GM19452 (cell line): Measurements from ENCODE around the gene ELFN2.

Experiments used
- ATAC-seq: cut with Tn5 transposase; IDR thresholded peaks from one replicate; pipeline ENCODE4 v1.9.1; 2021; ENCODE audit not compliant: unreplicated experiment

Gene ELFN2

DNA sequence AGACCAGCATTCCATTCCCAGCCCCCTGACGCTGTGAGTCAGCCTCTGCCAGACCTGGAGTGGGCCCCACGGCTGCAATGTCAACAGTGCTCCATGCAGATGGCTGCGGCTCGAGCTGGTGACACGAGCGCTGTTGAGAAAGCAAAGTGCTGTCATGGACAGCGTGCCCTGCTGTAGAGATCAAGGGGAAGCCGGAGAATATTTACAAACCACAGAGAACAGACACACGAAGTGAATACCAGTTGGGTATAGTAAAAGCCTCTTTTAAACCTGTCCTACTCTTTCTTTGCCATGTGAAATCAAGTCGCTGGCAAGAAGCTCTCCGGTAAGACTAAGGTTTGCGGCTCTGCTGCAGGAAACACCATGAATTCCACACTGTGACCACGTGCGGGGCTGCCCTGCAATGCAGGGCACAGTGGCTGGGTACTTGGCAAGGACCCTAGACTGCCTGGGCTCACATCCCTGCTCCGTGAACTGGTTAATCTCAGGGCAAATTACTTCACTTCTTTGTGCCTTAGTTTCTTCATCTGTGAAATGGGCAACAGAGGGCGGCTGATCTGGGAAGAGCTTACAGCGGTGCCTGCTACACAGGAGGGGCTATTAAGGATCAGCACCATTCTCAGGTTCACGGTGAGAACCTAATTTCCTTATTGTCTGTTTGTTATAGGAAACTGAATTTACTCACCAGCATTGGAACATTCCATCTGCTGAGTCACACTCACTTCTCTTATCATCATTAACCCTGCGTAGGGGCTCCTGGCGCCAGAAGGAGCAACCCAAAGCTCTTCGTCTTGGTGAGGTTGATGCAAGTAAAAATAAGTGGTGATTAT, 27.8 kb upstream of the ELFN2 start:
- no peak for ATAC-seq

- no peak for ATAC-seq
Measured at GRCh38 chr22:37453696-37454095, 26.4 kb upstream of the ELFN2 start.

DNA sequence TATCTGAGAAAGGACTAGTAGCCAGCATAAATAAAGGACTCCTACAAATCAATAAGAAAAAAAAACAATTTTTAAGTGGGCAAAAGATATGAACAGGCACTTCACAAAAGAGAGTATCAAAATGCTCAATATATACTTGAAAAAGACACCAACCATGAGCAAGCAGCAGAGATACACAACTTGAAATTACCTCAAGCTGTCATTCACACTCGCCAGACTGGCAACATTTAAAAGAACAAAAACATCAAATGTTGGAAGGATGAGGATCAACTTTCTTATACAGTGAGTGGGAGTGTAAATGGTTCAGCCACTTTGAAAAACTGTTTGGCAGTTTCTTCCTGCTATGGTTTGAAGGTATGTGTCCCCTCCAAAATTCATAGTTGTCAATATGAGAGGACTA, 23.9 kb upstream of the ELFN2 start:
- ATAC-seq, result no peak

- no peak for ATAC-seq
Measured at GRCh38 chr22:37449331-37450001, 22.2 kb upstream of the ELFN2 start.

DNA sequence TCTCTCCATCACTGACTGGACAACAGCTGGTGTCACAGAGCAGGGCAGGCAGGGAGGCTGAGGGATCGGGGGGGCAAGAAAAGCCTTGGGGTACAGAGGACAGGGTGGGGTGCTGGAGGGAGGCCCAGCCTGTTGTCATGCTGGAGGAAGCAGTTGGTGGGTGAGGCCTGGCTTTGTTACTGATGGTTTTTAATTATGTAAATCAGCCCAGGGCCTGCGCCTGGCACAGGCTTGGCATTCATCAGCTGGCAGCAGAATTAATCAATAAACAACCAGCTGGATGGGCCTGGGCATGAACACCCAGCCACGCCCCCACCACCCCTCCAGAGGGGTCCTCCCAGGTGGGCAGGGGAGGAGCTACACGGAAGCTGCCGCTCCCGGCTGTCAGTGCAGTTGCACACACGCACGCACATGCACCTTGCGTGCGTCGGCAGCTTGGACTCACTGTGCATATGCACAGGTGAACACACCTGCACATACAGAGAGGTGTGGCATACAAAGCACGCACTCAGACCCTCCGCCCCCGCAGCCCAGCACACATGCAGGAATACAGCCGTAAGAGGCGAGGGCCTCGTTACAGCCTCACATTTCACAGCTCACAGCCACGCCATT, 21.3 kb upstream of the ELFN2 start:
- ATAC-seq, result no peak

DNA sequence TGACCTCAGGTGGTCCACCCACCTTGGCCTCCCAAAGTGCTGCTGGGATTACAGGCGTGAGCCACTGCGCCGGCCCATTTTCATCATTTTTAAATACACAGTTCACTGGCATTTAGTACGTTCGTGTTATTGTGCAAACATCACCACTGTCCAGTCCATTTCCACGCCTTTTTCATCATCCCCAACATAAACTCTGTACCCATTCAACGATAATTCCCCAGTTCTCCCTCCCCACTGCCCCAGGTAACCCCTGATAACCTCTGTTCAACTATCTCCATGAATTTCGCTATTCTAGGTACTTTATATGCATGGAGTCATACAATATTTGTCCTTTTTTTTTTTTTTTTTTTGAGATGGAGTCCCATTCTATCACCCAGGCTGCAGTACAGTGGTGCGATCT, 18.2 kb upstream of the ELFN2 start:
- no peak for ATAC-seq

GRCh38 chr22:37443977-37444376, 16.7 kb upstream of the ELFN2 start:
- ATAC-seq, result no peak

GRCh38 chr22:37443086-37443485, 15.8 kb upstream of the ELFN2 start:
- no peak for ATAC-seq

GRCh38 chr22:37442537-37442936, 15.3 kb upstream of the ELFN2 start:
- no peak for ATAC-seq

DNA sequence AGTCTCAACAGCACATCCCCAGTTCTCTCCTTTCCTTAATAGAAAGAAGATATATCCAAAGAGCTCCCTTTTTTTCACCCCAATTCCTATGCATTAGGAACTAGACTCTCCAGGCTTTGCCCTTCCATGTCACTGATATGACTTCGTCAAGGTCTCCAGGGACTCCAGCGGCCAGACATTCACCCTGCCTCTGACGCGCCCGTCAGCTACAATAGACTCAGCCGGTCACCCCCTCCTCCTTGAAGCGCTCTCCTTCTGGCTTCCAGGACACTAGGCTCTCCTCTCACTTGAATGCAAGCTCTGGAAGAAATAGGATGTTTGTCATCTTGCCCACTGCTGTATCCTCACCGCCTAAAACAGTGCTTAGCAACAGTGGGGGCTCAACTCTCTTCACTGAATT, 14.9 kb upstream of the ELFN2 start:
- no peak for ATAC-seq

- ATAC-seq, result no peak
Measured at GRCh38 chr22:37440875-37441274, 13.6 kb upstream of the ELFN2 start.

DNA sequence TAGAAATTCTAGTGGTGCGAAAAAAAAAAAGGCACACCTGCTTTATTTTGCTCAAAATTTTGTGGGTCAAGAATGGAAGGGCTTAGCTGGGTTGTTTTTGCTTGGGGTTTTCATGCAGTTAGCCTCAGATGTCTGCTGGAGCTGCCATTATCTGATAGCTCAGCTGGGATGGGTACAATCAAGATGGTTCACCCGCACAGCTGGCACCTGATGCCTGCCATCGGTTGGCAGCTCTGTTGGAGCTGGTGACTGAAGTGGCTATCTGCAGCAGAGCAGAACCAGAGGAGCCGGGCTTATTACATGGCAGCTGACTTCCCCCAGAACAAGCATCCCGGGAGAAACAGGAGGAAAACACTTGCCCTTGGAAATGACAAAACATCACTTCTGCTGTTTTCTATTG, 12.1 kb upstream of the ELFN2 start:
- no peak for ATAC-seq

- ATAC-seq, result no peak
Measured at GRCh38 chr22:37435970-37436603, 8.8 kb upstream of the ELFN2 start.

DNA sequence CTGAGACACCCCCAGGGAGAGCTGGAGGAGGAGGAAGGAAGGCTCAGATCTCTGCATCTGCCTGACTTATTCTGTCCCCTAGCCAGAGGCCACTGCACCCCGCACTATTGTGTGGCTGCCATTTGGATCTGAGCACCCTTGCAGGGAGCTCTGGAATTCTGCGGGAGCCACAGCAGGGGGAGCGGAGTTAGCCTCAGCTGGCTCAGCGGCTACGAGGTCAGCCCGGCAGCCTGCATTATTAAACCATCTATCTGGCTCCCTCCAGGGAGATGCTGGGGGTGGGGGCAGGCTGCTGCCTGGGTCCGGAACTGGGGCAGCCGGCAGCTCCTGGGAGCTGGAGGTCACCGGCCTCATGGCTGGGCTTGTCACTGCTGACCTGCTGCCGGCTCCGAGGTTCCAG, 6.5 kb upstream of the ELFN2 start:
- ATAC-seq, result no peak

DNA sequence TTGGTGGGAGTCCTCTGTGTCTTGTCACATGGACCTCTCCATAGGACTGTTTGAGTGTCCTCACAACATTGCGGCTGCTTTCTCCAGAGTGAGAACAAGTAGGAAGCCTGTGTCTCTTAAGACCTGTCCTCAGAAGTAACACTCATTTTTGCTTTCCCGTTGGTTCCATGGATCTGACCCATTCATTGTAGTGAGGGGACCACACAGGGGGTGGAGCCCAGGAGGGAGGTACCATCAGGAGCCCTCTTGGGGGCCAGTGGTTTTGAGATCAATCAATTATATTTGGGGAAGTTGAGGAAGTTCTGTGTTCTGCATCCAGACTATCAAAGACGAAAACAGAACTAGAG, 5.4 kb upstream of the ELFN2 start:
- no peak for ATAC-seq

DNA sequence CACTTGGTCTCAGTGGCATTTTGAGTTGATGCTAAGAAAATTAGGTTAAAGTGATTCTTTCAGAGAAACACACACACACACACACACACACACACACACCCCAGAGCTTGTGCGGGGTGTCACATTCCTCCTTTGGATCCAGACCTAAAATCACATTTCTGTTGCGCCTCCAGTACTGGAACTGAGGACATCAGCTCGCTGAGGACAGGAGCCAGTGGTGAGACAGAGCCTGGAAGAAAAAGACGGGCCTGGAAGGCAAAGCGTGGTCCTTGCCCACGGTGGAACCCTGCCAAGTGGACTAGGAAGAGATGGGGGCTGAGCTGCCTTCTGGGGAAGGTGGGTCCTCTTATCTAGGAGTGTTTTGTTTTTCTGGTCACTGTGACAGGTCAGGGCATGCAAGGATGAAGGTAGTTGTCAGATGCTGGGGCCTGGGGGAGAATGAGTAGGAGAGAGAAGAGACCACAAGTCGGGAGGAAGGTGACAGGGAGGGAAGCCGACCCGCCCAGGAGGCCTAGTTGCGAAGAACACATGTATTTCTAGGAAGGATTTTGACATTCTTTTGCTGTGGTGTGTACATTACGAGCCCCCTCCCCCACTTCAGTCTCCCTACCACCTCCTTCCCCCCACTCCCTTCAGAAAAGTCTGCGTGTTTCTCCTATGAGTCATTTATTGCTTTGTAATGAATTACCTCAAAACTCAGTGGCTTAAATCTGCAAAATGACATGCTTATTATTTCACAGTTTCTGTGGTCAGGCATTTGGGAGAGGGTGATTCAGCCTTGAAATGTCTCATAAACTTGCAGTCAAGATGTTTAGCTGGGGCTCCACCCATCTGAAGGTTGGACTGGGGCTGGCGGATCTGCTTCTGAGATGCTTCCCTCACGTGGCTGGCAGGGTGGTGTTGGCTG, 4.8 kb upstream of the ELFN2 start:
- ATAC-seq, result no peak

DNA sequence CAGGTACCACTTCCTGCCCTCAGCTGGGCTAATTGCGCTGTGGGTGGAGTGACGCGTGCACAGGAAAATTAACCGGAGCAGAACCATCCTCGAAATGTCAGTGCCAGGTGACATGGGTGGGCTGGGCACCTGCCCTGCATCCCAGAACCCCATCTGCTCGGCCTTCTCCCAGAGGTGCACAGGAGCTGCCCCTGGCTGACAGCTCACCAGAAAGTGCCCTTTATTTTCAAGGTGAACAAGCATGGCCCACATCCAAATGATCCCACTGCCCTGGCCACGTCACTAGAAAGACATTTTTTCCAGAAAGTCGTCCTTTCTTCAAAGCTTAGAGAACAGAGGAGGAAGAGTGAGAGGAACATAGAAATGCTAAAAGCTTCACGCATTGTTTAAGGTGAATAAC, 4.1 kb upstream of the ELFN2 start:
- no peak for ATAC-seq

DNA sequence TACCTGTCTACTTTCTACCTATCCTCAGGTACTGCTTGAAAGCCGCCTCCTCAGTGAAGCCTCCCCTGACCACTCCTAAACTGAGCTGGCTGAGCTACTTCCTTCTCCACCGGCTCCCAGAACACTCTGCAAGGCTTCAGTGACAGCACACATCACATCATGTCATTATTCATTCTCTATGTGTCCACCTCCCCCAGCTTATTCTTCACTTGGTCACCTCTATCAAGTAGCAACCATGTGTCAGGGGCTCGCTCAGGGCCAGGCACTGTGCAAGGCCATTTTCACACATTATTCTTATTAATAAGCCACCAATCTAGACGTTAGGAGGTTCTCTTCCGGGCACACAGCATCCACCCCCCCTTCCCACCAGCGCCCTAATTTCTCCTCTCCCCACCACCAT, 3.7 kb upstream of the ELFN2 start:
- no peak for ATAC-seq

DNA sequence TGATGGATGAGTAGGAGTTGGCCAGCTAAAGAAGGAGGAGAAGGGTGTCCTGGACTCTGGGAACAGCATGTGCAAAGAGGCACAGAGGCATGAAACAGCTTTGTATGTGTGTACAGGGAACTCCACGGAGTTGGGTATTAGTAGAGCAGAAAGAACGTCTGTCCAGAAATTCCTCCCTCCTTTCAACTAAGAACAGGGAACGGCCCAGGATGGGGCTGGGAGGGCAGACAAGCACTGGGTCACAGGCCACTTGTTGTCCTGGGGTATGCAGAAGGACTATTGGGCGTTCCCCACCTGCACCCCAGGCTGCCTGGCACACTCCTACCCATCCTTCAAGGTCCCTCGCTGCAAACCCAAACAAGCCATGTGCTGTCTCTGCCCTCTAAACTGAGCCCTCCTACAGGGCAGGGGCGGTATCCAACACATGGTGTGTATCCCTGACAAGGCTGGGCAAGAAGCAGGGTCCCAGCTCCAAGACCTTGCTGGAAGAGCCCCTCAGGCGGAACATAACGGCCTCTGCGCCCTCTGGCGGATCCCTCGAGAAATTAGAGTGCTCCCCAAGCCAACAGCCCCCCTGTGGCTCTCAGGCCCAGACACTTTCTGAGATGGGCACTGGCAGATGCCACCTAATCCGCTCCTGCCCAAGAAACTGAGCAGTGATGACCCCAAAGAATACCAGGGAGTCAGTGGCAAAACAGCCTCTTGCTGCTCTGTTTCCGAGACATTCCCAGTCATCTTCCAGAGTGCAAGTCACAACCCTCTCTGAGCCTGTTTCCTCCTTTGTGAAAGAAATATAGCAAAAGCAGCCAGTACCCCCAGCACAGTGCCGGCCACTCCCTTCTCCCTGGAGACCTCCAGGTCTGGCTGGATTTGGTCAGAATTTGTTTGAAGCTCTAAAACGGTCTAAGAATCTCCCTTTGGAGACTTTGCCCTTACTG, 1.6 kb upstream of the ELFN2 start:
- no peak for ATAC-seq
